Measurements from ENCODE around the gene PEX7.
"Not testable (repeated sequence)": the region's sequence is repeated elsewhere in the genome, so short reads cannot be mapped to it uniquely, and the experiment has no call there.

Gene PEX7

DNA sequence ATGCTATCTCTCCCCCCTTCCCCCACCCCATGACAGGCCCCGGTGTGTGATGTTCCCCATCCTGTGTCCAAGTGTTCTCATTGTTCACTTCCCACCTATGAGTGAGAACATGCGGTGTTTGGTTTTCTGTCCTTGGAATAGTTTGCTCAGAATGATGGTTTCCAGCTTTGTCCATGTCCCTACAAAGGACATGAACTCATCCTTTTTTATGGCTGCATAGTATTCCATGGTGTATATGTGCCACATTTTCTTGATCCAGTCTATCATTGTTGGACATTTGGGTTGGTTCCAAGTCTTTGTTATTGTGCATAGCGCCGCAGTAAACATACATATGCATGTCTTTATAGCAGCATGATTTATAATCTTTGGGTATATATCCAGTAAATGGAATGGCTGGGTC lies 24.1 kb downstream of the PEX7 start:
- not testable (repeated sequence) for DNase-seq

DNA sequence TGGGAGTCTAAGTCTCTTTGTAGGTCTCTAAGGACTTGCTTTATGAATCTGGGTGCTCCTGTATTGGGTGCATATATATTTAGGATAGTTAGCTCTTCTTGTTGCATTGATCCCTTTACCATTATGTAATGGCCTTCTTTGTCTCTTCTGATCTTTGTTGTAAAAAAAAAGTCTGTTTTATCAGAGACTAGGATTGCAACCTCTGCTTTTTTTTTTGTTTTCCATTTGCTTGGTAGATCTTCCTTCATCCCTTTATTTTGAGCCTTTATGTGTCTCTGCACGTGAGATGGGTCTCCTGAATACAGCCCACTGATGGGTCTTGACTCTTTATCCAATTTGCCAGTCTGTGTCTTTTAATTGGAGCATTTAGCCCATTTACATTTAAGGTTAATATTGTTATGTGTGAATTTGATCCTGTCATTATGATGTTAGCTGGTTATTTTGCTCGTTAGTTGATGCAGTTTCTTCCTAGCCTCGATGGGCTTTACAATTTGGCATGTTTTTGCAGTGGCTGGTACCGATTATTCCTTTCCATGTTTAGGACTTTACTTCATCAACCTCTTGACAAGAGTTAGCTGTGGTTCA lies 27.7 kb downstream of the PEX7 start:
- not testable (repeated sequence) for DNase-seq

DNA sequence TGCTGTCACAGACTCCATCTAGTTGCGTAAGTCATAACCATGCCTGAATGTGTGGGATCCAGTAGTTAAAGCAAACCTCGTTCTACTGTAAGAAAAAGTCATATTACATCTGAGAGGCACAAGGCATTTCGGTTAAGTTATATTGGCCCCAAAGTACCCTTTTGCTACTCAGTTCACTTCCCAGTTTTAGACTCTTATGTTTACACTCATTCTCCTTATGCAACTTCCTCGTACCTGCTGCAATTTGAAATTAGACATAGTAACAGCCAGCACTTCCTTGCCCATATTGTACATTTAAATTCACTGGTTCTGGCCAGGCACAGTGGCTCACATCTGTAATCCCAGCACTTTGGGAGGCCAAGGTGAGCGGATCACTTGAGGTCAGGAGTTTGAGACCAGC lies 37.0 kb downstream of the PEX7 start:
- peak; percentile 65 to 72 for DNase-seq

DNA sequence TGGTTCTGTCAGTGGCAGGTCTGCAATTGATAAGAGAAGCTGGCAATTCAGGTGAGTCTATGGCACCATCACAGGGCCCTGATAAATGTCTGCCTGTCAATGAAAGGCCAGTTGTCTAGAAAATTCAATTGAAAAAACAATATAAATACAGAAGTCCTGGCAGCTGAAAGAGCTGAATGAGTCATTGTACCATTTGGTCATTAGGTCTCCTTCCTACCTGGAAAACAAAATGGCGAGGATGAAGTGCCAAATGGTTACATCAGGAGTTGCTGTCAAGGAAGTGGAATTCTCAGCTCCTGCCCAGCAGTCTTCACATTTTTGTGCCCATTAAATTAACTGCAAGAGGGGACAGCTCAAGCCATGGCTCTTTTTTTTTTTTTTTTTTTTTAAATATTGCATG lies 37.7 kb downstream of the PEX7 start:
- no peak for DNase-seq

DNA sequence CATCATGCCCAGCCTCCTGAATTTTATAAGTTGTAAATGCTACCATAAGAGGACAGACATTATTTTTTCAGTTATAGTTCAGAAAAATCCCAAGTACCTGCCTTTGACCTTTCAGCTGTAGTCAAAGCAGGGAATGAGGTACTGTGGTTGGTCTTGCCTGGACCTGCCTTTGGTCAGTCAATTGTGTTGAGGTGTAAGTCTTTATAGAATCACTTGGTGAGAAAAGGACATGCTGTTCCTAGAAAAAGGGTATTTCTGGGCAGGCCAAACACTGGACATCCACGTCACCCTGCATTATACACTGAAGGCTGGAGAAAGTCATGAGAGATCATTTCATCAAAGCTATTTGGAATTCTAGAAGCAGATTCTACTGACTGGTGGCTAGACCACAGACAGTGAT lies 40.3 kb downstream of the PEX7 start:
- DNase-seq = no peak

DNA sequence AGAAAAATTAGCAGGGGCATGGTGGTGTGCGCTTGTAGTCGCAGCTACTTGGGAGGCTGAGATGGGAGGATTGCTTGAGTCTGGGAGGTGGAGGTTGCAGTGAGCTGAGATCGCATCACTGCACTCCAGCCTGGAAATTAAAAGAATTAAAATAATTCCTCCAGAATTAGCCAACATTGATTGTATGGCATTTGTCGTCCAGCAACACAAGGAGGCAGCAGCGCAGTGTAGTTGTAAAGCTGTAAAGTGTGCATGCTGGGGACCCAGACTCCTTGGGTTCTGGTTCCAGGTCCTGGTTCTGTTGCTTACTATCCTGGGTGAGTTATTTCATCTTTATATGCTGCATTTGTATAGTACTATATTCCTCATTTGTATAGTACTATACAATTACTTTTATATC lies 41.4 kb downstream of the PEX7 start:
- DNase-seq = no peak

DNA sequence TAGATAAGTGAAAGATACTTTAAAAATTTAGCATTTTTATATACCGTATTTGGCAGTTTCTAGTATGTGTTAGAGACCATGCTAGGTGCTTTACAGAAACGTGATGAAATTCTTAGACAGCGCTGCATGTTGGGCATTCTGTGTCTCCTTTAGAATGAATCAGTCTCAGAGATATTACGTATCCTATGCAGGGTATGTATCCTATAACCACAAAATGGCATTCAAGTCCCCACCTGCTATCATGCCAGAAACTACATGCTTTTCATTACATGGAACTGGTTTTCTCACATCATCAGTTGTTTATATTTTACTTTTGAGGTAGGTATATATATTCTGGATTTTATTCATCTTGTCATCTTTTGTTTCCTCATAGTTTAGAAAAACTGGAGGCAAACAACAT lies 42.3 kb downstream of the PEX7 start:
- DNase-seq = no peak

DNA sequence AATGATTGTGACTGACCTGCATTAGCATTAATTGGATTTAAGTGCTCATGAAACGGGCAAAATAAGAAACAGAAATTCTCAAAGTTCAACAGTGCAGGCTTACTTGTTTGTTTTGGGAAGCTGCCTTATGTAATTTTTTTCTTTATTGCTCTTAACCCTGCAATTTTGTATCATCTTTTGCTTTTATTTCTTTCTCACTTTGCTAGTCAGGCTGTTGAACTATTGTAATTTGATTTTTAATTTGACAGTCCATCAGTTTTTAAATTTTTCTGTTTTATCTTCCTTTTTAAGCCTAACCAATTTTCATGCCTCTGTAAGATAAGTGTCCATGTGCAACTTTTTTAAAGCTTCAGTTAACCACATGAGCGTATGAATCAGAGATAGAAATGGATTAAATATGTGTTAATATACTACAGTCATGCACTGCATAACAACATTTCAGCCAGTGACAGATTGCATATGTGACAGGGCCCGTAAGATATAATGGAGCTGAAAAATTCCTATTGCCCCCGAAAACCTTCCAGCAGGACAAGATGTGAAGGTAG lies 44.6 kb downstream of the PEX7 start:
- DNase-seq = no peak

DNA sequence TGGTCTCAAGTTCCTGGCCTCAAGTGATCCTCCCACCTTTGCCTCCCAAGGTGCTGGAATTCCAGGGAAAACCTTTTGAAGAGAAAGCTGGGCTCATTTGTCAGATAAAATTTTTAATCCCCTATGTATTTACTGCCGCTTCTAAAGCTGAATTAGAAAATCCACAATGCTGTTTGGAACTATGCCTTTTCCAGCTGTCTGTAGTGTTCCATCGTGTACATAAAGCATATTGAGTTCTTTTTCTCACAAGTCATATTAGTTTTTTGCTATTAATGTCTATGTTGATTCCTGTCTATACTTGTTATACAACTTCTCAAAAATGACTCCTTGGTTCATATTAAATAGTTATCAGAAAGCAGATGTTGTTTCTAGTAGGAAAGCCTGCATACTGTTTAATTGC lies 47.1 kb downstream of the PEX7 start:
- DNase-seq = no peak

DNA sequence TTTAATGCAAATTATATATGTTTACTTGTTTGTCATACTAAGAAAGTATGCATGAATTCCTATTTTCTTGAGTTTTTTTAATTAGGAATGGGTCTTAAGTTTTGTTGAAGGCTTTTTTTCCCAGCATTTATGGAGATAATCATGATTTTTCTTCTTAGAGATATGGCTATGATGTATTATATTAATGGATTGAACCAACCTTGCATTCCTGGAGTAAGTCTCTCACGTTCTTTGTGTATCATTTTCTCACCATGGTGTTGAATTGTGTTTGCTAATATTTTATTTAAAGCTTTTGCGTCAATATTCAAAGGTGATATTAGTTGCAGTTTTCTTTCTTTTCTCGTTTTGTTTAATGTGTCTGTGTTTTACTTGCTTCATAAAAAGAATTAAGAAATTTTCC lies 51.4 kb downstream of the PEX7 start:
- DNase-seq = peak in 1 of 2 experiments; percentile 4

DNA sequence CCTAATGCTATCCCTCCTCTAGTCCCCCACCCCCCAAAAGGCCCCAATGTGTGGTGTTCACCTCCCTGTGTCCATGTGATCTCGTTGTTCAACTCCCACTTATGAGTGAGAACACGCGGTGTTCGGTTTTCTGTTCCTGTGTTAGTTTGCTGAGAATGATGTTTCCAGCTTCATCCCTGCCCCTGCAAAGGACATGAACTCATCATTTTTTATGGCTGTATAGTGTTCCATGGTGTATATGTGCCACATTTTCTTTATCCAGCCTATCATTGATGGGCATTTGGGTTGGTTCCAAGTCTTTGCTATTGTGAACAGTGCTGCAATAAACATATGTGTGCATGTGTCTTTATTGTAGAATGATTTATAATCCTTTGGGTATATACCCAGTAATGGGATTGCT lies 54.1 kb downstream of the PEX7 start:
- DNase-seq = not testable (repeated sequence)

DNA sequence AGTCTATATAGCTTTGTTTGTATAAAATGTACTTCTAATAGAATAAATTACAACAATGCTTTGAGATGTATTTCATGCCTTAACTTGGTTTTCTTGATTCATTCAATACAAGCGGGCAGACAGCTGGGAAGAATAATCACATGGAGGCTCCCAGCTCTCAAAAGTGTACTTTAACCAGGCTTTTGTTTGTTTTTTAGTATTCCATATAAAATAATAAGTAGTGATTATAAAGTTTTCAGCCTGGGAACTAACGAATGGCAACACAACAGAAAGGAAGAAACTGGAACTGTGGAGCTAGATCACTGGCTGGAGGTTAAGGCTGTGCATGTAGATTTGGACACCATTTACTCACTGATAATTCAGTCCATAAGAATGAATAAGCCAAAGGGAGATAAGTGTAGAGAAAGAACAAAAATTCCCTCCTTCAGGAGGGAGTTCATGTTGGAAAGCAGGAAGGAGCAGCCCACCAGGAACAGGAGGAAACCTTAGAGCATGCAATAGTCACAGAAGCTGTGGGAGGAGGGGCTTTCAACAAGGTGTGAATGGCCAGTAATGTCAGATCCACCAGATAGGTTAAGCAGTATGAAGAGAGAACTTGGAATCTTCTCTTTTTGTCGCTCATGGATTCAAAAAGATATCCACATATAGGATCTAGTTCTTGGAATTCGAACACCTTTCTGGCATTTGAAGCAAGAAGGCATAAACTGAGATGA lies 58.5 kb downstream of the PEX7 start:
- no peak for DNase-seq

DNA sequence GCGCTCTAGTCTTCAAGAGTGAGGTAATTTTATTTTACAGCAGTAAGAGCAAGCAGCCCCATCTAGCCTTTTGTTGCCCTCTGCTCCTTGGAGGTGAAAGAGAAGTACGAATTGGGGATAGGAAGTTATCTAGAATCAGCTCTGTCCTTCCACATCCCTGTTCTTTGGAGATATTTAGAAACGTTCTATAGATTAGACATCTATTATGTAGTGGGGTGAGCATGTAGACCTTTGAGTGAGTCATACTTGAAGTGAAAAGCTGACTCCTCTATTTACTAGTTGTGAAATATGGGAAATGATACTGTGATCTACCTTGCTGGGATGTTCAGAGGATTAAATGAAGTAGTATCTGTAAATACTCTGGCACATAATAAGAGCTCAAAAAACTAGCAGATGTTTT lies 63.7 kb downstream of the PEX7 start:
- DNase-seq = no peak

DNA sequence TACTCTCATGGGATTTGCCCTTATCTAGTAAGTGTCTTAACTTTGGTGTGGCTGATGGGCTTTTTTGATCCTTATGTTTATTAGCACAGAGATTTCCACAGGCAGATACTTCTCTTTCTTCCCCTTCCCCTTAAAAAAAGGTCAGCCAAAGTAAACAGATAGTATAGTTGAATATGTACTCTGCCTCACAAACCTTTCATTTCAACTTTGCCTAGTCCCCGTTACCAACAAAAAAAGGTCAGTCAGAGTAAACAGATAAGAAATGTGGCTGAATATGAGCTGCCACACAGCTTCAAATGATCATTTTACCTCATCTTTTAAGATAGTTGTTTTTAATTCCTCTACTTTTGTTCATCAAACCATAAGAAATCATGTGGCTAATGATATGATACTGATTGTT lies 65.6 kb downstream of the PEX7 start:
- DNase-seq = no peak

DNA sequence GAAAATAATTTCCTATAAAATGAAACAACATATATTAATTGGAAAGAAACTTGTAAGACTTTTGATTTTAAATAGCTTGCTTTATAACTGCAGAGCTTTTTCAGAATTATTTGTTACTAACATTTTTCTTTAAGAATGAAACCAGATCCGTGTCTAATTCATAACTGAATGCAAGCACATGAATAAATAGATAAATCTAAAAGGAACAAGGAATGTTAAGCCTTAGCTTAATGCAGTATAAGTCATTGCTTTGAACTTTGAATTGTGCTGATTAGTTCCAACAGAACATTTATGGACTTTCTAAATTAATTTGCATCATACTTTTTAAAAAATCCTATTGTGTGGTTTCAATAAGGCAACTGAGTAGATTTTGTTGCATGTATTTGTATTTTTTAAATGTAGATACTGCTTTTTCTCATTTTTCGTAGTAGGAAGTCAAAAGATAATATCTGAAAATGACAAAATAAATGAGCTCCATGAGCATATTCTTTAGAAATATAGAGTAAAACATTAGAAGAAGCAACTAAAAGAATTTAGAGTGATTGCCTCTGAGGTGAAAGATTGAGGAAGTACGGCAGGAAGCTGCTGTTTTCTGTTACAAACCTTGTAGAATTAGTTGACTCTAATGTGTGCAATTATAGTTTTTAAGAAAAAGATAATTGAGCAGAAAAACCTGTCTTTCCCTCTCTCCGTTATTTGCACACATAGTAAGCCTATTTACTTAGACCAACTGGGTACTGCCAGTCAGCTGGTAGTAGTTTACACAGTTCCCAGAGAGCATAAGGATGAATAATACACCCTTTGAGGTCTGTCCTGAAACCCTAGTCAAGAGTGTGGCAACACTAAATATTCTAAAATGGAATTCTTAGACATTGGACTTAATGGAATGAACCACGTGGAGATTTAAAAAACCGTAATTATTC lies 67.1 kb downstream of the PEX7 start:
- peak; percentile 48 to 71 for DNase-seq

DNA sequence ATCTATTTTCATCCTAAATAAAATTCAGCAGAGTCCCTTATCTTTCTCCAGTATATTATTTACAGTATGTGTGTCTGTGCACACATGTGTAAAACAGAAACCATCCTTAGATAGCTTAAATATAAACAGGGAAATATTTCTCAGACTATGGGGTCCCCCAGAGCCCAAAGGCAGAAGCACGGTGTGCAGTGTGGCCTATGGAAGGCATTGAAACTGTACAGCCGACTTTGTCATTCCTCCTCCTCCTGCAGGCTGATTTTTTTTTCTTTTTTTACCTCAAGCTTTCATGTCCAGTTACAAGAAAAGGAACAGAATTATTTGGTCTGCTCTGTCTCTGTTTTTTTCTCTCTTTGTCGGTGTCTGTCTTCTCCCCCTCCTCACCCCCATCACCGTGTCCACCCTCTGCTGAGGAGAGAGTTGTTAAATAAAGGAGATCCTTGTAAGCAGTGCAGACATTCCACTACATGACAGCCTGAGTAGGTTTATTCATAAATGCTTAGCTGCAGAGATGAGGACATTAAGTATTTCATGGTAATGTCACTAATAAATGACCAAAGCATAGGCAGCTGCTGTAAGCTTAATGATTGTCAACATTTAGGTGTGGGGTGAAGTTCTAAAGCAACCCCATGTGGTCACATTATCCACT lies 67.9 kb downstream of the PEX7 start:
- DNase-seq = no peak

DNA sequence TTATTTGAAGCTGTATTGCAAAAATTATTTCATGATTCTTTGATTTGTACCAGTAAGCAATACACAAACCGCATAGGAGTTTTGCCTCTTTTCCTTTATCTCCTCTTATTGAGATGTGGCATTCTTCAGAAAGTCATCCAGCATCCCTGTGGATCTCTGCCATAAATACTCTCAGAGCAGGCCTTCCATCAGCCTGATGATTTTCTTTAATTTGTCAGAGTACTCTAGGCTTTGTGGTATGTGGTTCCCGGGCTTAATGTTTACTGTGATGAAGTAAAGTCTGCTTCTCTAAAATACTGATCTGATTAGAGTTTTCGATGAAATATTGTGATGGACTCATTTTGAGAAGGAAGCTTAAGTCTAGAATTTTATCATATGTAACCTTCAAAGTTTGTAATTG lies 68.6 kb downstream of the PEX7 start:
- no peak for DNase-seq

DNA sequence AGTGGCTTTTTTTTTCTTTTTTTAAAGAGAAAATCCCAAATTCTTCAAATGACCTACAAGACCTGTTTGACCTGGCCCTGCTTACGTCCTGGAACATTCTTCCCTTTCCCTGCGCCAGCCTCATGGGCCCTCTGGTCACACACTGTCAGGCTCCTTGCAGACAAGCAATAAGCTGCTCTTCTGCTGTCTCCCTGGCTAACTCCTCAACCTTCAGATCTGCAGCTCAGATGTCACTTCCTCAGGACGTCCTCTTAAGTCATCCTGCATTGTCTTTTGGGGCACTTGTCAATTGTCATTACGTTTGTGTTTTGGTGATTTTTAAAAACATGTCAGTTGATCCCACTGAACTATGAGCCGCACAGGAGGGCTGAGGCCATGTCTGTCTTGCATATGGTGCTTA lies 70.8 kb downstream of the PEX7 start:
- DNase-seq = peak; percentile 28 to 45

DNA sequence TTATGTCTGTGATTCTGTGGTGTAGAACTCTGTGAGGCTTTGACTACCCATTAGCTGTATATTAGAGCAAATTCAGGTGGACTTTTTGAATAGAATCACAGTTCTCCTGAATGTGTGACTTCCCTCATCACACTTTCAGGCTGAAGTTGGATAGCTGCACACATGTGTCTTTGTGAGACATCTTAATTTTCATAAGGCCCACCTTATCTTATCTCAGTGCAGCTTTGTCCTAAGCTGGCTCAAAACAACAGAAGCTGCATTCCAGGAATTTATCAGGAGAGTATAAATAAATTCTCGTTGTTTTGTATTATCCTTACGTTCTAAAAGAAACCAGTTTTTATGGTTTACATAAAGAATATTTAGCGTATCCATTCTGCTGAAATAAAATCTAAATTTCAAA lies 73.5 kb downstream of the PEX7 start:
- DNase-seq = no peak

DNA sequence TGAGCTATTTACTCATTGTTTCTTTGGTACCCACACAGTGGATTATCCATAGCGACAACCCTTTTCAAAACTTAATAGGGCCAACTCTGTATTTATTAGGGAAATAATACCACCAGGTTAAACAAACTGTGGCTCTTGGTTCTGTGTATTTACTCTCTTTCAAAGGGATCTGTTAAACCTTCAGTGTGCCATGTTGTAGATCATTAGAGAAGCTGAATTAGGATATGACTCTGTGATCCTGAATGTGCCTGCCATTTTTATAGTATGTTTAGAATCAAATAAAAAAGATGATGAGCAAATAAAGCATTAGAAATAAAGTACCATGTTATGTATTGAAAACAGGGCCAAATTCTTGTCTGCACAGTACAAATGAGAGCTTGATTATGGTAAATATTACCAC lies 74.7 kb downstream of the PEX7 start:
- DNase-seq = no peak

DNA sequence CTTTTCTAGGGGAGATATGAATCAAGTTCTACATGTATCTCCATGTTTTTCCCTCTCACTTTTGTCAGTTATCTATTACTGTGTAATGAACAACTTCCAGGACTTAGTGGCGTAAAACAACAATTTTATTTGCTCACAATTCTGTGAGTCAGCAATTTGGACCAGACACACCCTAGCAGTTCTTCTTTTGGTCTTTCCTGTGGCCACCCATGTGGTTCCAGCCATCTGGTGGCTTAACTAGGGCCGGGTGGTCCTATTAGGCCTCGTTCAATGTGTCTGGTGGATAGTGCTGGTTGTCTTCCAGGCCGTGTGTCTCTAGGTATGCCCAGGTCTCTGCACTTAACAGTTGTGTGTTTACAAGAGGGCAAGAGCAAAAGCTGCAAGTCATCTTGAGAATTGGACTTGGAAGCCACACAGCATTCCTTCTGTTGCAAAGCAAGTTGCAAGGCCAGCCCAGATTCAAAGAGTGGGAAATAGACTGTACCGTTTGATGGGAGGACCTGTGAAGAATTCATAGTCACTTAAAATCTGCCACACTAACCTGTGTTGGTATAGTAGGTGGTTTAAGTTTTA lies 78.9 kb downstream of the PEX7 start:
- no peak for DNase-seq

DNA sequence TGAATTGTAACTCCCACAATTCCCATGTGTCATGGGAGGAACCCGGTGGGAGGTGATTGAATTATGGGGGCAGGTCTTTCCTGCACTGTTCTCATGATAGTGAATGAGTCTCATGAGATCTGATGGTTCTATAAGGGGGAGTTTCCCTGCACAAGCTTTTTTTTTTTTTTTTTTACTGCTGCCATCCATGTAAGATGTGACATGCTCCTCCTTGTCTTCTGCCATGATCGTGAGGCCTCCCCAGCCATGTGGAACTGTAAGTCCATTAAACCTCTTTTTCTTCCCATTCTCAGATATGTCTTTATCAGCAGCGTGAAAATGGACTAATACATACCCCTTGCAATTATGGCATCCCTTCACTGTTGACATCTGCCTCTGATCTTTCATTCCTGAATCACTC lies 82.1 kb downstream of the PEX7 start:
- not testable (repeated sequence) for DNase-seq

DNA sequence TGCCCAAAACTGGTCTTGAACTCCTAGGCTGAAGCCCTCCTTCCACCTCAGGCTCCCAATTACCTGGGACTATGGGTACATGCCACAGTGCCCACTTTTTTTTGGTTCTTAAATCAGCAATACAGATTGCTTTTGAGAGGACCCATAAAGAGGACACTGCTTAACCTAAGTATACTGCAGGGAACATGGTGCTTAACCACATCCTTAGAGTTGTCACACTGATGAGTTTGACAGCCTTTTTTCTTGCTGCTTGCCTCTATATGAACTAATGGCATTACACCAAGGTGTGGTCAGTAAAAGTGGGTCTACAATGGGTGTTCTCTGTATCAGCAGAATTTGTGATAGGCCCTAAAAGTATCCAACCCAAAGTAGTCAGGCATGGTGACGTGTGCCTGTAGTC lies 92.6 kb downstream of the PEX7 start:
- DNase-seq = no peak
